H7 (cell line): ENCODE data around the gene TMEM132D. TPM values are rescaled to one million over a fixed set of nuclear protein-coding genes. Genes with fewer than 3 reads are reported as not detected.

Experiments used
- DNase-seq: peaks from one replicate; pipeline ENCODE4 v3.0.0; 2012
- H3K27me3 ChIP-seq: 2 replicates; pipeline ENCODE4 v1.6.0; 2011; ENCODE audit warnings: mild to moderate bottlenecking, low read length; ENCODE audit not compliant: control insufficient read depth, insufficient read depth
- H3K36me3 ChIP-seq: replicated peaks from 2 replicates; pipeline ENCODE4 v1.5.1; 2011; ENCODE audit warnings: low read length; ENCODE audit not compliant: control insufficient read depth, insufficient read depth
- H3K4me3 ChIP-seq: 2 replicates; pipeline ENCODE4 v1.5.1; 2011; ENCODE audit warnings: low read depth, mild to moderate bottlenecking, control low read depth, low read length, moderate library complexity; ENCODE audit not compliant: insufficient read depth
- total RNA-seq: library from RNA; depleted of rRNA; stranded (reverse); fragments of >200 nt; shearing (Covaris generic); gene quantifications from 2 replicates; pipeline ENCODE4 v1.2.3, GENCODE V29; 2014

The TMEM132D gene
- total RNA-seq, 1 experiment from 2014 or later, result 13.0 TPM

- DNase-seq, result no peak
- no peaks in the 10 kb centered on the region for H3K36me3 ChIP-seq
- H3K27me3 ChIP-seq, result no peaks in the 10 kb centered on the region
- H3K4me3 ChIP-seq, result no peak overlapping the region
Measured at GRCh38 chr12:129393357-129393937, 510.4 kb downstream of the TMEM132D start.

- H3K27me3 ChIP-seq, result no peaks in the 10 kb centered on the region
- DNase-seq, result no peak
- H3K4me3 ChIP-seq, result no peak overlapping the region
Measured at GRCh38 chr12:129385637-129385990, 518.2 kb downstream of the TMEM132D start.

DNA sequence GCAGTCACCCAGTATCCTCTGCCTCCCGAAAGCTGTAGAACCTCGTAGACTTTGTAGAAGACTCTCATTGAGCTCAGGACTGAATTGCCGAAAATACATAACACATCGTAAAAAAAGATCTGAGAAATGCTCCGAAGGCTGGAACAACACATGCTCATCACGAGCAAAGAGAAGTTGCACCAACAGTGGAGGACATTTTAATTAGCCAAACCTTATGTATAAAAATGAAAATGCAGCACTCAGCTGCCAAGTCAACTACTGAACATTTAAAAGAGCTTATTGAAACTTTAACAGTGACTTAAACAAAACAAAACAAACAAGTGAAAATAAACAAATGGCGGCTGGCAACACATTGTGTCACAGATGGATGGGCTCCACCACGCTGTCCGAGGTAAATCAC, 519.9 kb downstream of the TMEM132D start:
- no peak for DNase-seq
- H3K4me3 ChIP-seq, result no peak overlapping the region
- no peaks in the 10 kb centered on the region for H3K27me3 ChIP-seq
- no peaks in the 10 kb centered on the region for H3K36me3 ChIP-seq

More at GRCh38 chr12:129385637-129385990, 518.2 kb downstream of the TMEM132D start:
- H3K36me3 ChIP-seq, result no peaks in the 10 kb centered on the region

DNA sequence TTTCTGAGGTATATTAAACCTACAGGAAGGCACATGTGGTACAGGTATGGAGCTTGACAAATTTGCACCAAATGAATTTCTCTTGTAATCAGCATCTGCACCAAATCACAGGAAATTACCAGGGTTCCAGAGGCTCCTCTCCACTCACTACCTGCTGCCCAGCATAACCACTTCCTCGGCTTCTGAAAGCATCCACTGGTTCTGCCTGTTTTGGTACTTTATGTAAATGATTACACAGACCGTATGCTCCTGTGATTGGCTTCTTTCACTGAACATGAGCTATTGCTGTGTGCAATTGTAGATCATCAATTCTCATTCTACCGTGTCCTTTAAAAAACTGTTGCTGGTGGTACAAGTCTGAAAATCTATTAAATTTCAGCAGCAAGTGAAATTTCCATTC, 522.1 kb downstream of the TMEM132D start:
- DNase-seq, result no peak
- no peaks in the 10 kb centered on the region for H3K27me3 ChIP-seq
- no peak overlapping the region for H3K4me3 ChIP-seq
- H3K36me3 ChIP-seq, result no peaks in the 10 kb centered on the region

DNA sequence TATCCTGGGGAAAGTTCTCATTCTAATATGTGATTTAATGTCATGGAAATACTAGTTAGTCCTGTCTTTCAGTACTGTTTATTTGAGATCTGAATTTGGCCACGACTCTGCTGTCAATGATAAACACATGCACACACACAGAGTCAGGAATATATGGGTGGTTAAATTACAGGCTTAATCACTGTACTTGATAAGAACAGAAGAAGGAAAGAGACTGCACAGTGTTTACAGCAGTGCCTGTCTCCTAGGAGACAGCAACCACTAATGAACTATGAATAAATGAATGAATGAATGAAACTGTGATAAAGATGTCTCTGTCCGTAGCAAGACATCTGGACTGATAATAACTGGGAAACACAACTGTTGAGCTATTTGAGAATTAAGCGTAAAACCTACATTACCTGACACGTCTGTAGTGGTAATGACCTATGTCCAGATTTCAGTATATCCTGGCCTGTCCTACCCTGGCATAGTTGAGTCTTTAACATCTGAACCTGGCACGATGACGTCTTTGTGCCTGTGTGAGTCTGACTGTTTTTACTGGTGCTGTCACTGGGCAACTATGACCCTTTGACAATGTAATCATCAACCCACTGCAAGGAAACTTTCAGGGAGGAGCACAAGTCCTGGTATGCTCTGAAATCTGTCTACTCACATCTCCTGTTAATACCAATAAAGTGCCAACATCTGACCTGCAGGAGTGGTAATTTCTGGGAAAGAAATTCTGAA, 524.6 kb downstream of the TMEM132D start:
- H3K36me3 ChIP-seq, result no peaks in the 10 kb centered on the region
- DNase-seq, result no peak
- H3K4me3 ChIP-seq, result no peak overlapping the region
- no peaks in the 10 kb centered on the region for H3K27me3 ChIP-seq

DNA sequence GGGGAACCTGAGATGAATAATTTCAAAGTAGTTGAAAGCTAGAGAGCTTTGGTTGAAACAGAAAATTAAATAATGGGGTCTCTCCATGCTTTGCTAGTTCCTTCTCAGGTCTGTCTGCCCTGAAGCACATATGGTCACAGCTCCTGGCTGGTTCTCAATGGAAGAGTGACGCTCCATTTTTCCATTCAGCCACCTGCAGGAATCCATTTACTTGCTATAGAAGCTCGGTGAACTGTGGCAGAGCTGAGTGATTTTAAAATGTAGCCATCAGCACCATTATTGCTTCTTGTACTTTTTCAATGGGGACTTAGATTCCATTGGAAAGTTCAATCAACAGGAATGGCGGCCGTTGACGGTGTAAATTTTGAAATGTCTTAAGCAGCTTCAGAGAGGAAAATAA, 525.3 kb downstream of the TMEM132D start:
- Histone ChIP-seq H3K36me3 (no peaks in the 10 kb centered on the region), H3K4me3 (no peak overlapping the region), H3K27me3 (no peaks in the 10 kb centered on the region)
- DNase-seq, result no peak

DNA sequence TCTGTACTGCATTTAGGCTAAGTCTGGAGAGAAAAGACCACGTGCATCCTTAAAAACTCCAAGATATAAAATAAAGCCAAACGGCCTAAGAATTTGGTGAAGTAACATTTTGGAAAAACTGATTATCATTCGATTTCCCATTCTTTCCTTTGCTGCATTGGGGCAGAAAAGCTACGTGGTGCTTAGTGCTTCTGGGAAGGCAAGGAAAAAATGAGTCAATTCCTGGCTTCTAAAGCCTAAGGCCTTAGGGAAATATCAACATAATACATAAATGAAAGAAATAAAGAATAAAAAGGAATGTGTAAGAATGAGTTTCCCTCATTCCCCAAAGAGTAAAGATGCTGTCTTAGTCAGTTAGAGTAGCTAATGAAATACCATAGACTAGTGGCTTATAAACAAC, 530.1 kb downstream of the TMEM132D start:
- DNase-seq, result no peak
- Histone ChIP-seq H3K36me3 (no peaks in the 10 kb centered on the region), H3K27me3 (no peaks in the 10 kb centered on the region), H3K4me3 (no peak overlapping the region)

DNA sequence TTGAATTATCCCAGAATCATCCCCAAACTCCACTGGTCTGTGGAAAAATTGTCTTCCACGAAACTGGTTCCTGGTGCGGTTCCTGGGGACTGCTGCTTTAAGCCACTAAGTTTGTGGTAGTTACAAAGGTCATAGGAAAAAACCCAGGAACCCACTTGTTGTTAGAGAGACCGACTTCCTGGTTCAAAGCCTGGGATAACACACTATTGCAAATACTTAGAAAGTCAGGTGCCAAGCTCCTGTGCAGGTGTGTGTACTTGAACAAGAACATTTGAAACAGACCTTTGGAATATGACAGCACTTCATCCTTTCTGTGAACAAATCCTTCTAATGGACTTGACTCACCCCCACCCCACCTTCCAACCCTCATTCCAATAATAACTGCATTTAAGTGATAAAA, 530.9 kb downstream of the TMEM132D start:
- no peaks in the 10 kb centered on the region for H3K36me3 ChIP-seq

GRCh38 chr12:129372348-129372747, 531.5 kb downstream of the TMEM132D start:
- DNase-seq, result no peak
- H3K4me3 ChIP-seq, result no peak overlapping the region

More for the DNA sequence above, 530.9 kb downstream of the TMEM132D start:
- no peak for DNase-seq
- Histone ChIP-seq H3K27me3 (no peaks in the 10 kb centered on the region), H3K4me3 (no peak overlapping the region)

DNA sequence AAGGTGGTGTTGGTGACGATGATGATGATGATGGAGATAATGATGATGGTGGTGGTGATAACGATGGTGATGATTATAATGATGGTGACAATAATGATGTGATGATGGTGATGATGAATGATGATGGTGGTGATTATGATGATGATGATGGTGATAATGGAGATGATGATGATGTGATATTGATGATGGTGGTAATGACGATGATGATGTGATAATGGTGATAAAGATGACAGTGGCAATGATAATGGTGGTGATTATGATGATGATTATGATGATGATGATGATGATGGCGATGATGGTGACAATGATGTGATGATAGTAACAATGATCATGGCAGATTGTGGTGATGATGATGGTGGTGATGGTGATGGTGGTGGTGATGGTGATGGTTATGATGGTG, 532.6 kb downstream of the TMEM132D start:
- Histone ChIP-seq H3K4me3 (no peak overlapping the region), H3K27me3 (no peaks in the 10 kb centered on the region), H3K36me3 (no peaks in the 10 kb centered on the region)
- DNase-seq, result no peak

More at GRCh38 chr12:129372348-129372747, 531.5 kb downstream of the TMEM132D start:
- Histone ChIP-seq H3K36me3 (no peaks in the 10 kb centered on the region), H3K27me3 (no peaks in the 10 kb centered on the region)

DNA sequence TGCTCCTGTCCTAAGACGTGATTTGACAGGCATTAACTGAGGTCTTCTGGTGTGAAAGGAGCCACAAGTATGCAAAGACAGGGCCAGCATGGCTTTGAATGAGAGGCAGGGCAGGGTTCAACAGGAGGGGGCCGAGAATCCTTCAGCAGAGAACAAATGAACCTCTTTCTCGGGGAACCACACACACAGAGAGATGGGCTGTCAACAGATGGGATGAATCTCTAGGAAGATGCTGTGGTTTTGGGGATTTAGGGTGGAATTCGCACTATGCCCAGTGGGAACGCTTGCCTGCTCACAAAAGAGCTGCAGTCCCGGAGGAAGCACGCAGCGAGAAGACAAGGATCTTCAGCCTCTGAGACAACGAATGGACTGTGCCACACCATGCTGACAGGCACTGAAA, 537.2 kb downstream of the TMEM132D start:
- H3K27me3 ChIP-seq, result no peaks in the 10 kb centered on the region
- DNase-seq, result no peak
- no peaks in the 10 kb centered on the region for H3K36me3 ChIP-seq
- H3K4me3 ChIP-seq, result no peak overlapping the region

DNA sequence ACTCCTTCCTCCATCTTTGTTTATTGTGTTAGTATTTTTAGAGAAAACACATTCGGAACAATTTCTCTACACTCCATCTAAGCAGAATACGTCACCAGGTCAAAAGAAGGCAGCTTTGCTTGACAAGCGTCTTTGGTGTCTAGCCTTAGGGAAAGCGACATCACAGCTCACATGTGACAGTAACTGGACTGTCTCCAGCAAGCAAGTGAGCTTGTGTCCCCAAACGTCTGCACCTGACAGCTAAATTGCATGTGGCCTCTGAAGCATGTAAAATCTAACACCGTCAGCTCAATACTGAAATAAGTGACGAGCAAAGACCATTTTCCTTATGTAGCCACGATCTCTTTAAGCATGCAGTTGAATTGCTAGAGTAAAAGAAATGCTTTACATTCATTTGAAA, 540.8 kb downstream of the TMEM132D start:
- no peak for DNase-seq
- Histone ChIP-seq H3K4me3 (no peak overlapping the region), H3K27me3 (no peaks in the 10 kb centered on the region), H3K36me3 (no peaks in the 10 kb centered on the region)

DNA sequence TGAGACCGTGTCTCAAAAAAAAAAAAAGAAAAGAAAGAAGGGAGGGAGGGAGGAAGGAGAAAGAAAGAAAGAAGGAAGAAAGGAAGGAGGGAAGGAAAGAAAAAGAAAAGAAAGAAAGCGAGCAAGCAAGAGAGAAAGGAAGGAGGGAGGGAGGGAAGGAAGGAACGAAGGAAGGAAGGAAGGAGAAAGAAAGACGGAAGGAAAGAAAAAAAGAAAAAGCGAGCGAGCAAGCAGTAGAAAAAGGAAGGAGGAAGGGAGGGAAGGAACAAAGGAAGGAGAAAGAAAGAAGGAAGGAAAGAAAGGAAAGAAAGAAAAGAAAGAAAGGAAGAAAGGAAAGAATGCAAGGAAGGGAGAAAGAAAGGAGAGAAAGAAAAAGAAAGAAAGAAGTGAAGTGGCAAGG, 546.6 kb downstream of the TMEM132D start:
- no peak for DNase-seq
- H3K4me3 ChIP-seq, result no peak overlapping the region

DNA sequence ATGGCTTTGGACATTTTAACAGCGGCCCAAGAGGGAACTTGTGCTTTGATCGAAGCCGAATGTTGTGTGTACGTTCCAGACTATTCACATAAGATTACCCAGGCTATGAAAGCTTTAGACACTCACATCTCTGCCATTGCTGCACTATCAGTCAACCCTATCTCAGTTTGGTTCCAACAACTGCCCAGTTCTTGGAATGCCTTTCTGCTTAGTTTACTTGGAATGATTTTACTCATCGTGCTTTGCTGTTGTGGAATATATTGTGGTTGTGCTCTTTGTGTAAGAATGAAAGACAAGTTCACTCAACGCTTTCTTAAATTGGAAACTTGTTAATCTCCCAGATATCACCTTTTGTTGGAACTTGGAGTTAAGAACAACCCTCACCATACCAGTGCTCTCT, 552.3 kb downstream of the TMEM132D start:
- no peaks in the 10 kb centered on the region for H3K27me3 ChIP-seq
- DNase-seq, result no peak
- H3K36me3 ChIP-seq, result no peaks in the 10 kb centered on the region
- H3K4me3 ChIP-seq, result no peak overlapping the region

More for the DNA sequence above, 546.6 kb downstream of the TMEM132D start:
- Histone ChIP-seq H3K36me3 (no peaks in the 10 kb centered on the region), H3K27me3 (no peaks in the 10 kb centered on the region)

DNA sequence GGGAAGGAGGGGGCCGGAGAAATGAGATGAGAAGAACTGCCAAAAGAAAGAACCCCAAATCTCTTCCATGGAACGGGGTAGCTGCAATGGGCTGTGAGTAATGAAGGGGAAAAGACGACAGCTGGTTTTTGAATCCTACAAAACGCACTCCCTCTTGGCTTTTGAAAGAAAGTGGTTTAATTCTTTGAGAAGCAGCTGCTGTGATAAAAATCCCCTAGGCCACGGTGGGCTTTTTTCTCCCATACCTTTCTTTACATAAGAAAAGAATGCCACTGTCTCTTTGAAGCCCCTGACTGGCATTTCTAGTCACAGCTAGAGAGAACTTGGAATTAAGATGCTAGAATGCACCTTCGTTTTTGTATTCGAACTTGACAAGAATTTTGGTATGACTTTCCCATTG, 564.5 kb downstream of the TMEM132D start:
- peak; percentile 36 for DNase-seq
- Histone ChIP-seq H3K36me3 (no peaks in the 10 kb centered on the region), H3K4me3 (no peak overlapping the region), H3K27me3 (no peaks in the 10 kb centered on the region)
